Measurements from ENCODE around the gene PTPRZ1.

DNA sequence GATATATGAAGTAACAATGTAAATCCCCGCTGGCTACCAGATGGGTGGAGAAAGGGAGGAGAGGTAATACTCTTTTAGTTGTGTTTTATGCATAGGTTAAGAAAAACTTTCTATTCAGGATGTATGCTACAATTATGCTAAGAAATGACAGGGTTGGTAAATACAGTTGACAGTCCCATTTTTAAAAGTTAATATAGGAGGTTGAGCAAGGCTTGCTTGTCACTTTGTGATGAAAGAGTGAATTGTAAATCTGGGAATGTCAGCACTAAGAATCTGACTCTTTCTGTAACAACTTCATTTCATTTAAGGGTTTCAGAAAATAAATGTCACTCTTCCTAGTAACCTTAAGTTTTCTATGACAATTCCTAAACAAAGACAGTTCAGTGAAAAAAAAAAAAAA, 59.8 kb downstream of the PTPRZ1 start:
- TF ChIP-seq DMAP1 (CRISPR knock-in tag; IDR thresholded peaks at IDR 0.05) (no peak), POLR2A (IDR thresholded peaks at IDR 0.05; ENCODE audit: insufficient read depth in 1 of 2, low read depth in 2 of 2, low read length in 2 of 2) (no peak)
- TF ChIP-seq, protein P1, sequence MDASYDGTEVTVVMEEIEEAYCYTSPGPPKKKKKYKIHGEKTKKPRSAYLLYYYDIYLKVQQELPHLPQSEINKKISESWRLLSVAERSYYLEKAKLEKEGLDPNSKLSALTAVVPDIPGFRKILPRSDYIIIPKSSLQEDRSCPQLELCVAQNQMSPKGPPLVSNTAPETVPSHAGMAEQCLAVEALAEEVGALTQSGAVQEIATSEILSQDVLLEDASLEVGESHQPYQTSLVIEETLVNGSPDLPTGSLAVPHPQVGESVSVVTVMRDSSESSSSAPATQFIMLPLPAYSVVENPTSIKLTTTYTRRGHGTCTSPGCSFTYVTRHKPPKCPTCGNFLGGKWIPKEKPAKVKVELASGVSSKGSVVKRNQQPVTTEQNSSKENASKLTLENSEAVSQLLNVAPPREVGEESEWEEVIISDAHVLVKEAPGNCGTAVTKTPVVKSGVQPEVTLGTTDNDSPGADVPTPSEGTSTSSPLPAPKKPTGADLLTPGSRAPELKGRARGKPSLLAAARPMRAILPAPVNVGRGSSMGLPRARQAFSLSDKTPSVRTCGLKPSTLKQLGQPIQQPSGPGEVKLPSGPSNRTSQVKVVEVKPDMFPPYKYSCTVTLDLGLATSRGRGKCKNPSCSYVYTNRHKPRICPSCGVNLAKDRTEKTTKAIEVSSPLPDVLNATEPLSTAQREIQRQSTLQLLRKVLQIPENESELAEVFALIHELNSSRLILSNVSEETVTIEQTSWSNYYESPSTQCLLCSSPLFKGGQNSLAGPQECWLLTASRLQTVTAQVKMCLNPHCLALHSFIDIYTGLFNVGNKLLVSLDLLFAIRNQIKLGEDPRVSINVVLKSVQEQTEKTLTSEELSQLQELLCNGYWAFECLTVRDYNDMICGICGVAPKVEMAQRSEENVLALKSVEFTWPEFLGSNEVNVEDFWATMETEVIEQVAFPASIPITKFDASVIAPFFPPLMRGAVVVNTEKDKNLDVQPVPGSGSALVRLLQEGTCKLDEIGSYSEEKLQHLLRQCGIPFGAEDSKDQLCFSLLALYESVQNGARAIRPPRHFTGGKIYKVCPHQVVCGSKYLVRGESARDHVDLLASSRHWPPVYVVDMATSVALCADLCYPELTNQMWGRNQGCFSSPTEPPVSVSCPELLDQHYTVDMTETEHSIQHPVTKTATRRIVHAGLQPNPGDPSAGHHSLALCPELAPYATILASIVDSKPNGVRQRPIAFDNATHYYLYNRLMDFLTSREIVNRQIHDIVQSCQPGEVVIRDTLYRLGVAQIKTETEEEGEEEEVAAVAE (CRISPR knock-in tag; IDR thresholded peaks at IDR 0.05; ENCODE audit: borderline replicate concordance), result no peak
- TF ChIP-seq, protein P2, sequence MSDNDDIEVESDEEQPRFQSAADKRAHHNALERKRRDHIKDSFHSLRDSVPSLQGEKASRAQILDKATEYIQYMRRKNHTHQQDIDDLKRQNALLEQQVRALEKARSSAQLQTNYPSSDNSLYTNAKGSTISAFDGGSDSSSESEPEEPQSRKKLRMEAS (IDR thresholded peaks at IDR 0.05), result no peak
